Osteocyte (in vitro differentiated cells): ENCODE results near the gene CGB5. TPM values are rescaled to one million over a fixed set of nuclear protein-coding genes. Genes with fewer than 3 reads are reported as not detected.
"Not testable (repeated sequence)": the region's sequence is repeated elsewhere in the genome, so short reads cannot be mapped to it uniquely, and the experiment has no call there.

Source experiments
- DNase-seq: peaks from one replicate; pipeline ENCODE4 v3.0.0; 2021; ENCODE audit warnings: mixed read lengths; ENCODE audit not compliant: unreplicated experiment; ENCODE audit errors: extremely low spot score
- H3K27ac Mint-ChIP-seq: one replicate; pipeline ENCODE4 v1.8.0; 2021; ENCODE audit warnings: mild to moderate bottlenecking, mixed read lengths; ENCODE audit not compliant: unreplicated experiment
- H3K27me3 Mint-ChIP-seq: one replicate; pipeline ENCODE4 v1.8.0; 2021; ENCODE audit warnings: mixed read lengths; ENCODE audit not compliant: unreplicated experiment
- H3K36me3 Mint-ChIP-seq: one replicate; pipeline ENCODE4 v1.8.0; 2021; ENCODE audit warnings: mixed read lengths; ENCODE audit not compliant: unreplicated experiment
- H3K4me1 Mint-ChIP-seq: one replicate; pipeline ENCODE4 v1.8.0; 2021; ENCODE audit warnings: mixed read lengths; ENCODE audit not compliant: unreplicated experiment
- H3K4me3 Mint-ChIP-seq: one replicate; pipeline ENCODE4 v1.8.0; 2021; ENCODE audit warnings: mild to moderate bottlenecking, moderate library complexity, mixed read lengths; ENCODE audit not compliant: unreplicated experiment
- H3K9me3 Mint-ChIP-seq: one replicate; pipeline ENCODE4 v1.8.0; 2021; ENCODE audit warnings: mixed read lengths; ENCODE audit not compliant: unreplicated experiment
- CTCF ChIP-seq: fragments of 200-600 bp; sonication (generic); IDR thresholded peaks from 2 replicates; pipeline ENCODE4 v1.5.0; 2021; ENCODE audit warnings: antibody characterized with exemption, mild to moderate bottlenecking, moderate library complexity
- total RNA-seq: library from RNA; stranded (reverse); gene quantifications from 2 replicates; pipeline ENCODE4 v1.2.1, GENCODE V29; 2021

CGB5 gene
- total RNA-seq, 1 donor from 2014 or later = not detected

GRCh38 chr19:49017666-49018351 lies 25.8 kb upstream of the CGB5 start:
- H3K4me1 Mint-ChIP-seq = peaks cover 13% of the 10 kb centered on the region
- peak; percentile 90 for DNase-seq
- peaks cover 12% of the 10 kb centered on the region for H3K36me3 Mint-ChIP-seq
- peaks cover 4% of the 10 kb centered on the region for H3K27me3 Mint-ChIP-seq
- H3K27ac Mint-ChIP-seq = no peak overlapping the region
- H3K4me3 Mint-ChIP-seq = peak overlapping the region; percentile 65
- H3K9me3 Mint-ChIP-seq = no peaks in the 10 kb centered on the region
- TF ChIP-seq CTCF = peak; percentile 57

- H3K9me3 Mint-ChIP-seq, H3K27ac Mint-ChIP-seq: not testable (repeated sequence)
These were observed 25.0 kb upstream of the CGB5 start for GRCh38 chr19:49018388-49019241.

GRCh38 chr19:49019242-49019932 lies 24.3 kb upstream of the CGB5 start:
- Mint-ChIP-seq H3K36me3 (peaks cover 7% of the 10 kb centered on the region), H3K9me3 (no peaks in the 10 kb centered on the region), H3K27ac (no peak overlapping the region), H3K27me3 (peaks cover 4% of the 10 kb centered on the region), H3K4me1 (peaks cover 13% of the 10 kb centered on the region), H3K4me3 (peak overlapping the region; percentile 29)
- no peak for DNase-seq
- peak; percentile 10 for TF ChIP-seq CTCF

More at GRCh38 chr19:49018388-49019241, 25.0 kb upstream of the CGB5 start:
- Mint-ChIP-seq H3K4me3 (peak overlapping the region; percentile 65), H3K4me1 (peaks cover 13% of the 10 kb centered on the region), H3K36me3 (peaks cover 12% of the 10 kb centered on the region)
- DNase-seq, H3K27me3 Mint-ChIP-seq: not testable (repeated sequence)

- Mint-ChIP-seq H3K27ac (no peak overlapping the region), H3K4me3 (no peak overlapping the region), H3K4me1 (peaks cover 13% of the 10 kb centered on the region), H3K36me3 (peaks cover 6% of the 10 kb centered on the region), H3K9me3 (no peaks in the 10 kb centered on the region), H3K27me3 (peaks cover 4% of the 10 kb centered on the region)
- no peak for DNase-seq
- TF ChIP-seq CTCF = no peak
These were observed 23.3 kb upstream of the CGB5 start for GRCh38 chr19:49020342-49020741.

GRCh38 chr19:49020931-49021895 lies 22.4 kb upstream of the CGB5 start:
- no peak for DNase-seq
- H3K4me1 Mint-ChIP-seq = peaks cover 18% of the 10 kb centered on the region
- peaks cover 4% of the 10 kb centered on the region for H3K27me3 Mint-ChIP-seq
- H3K36me3 Mint-ChIP-seq = no peaks in the 10 kb centered on the region
- H3K4me3 Mint-ChIP-seq = no peak overlapping the region
- no peaks in the 10 kb centered on the region for H3K9me3 Mint-ChIP-seq
- H3K27ac Mint-ChIP-seq = peak overlapping the region; percentile 12
- no peak for TF ChIP-seq CTCF
